Measurements from ENCODE around the gene HTR2B. TPM values are rescaled to one million over a fixed set of nuclear protein-coding genes. Genes with fewer than 3 reads are reported as not detected.

Gene HTR2B
- total and polyA plus RNA-seq, 2 of the 13 experiments (the other 11 are each of a cell fraction or from before 2014, with no cell fraction given), result 0.08 TPM; not detected in 1

DNA sequence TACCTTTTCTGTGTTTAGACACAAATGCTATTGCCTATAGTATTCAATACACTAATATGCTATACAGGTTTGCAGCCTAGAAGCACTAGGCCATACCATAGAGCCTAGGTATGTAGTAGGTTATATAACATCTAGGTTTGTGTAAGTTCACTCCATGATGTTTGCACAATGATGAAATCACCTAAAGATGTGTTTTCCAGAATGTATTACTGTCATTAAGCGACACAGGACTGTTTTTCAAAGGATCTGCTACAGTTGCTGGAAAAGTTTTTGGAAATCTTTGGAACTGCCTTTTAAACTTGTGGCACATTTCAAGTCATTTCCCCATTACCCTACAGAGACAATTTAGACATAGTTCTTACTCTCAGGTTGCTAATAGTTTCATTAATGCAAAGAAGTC lies 58.9 kb downstream of the HTR2B start (continued):
- TF ChIP-seq ZNF710 (CRISPR knock-in tag; IDR thresholded peaks at IDR 0.05; ENCODE audit: borderline replicate concordance) (no peak), SMAD3 (CRISPR knock-in tag; IDR thresholded peaks at IDR 0.05) (peak; percentile 26; the same call in 1 of the 2 replicates), PAX8 (CRISPR knock-in tag; IDR thresholded peaks at IDR 0.05; ENCODE audit: borderline replicate concordance) (no peak), ZNF703 (CRISPR knock-in tag; IDR thresholded peaks at IDR 0.05; ENCODE audit: borderline replicate concordance) (no peak), ZNF331 (CRISPR knock-in tag; IDR thresholded peaks at IDR 0.05) (peak; percentile 51; the same call in 1 of the 2 replicates), ZBTB42 (CRISPR knock-in tag; IDR thresholded peaks at IDR 0.05) (no peak), SOX13 (IDR thresholded peaks at IDR 0.05) (no peak), SOX13 (CRISPR knock-in tag; conservative IDR thresholded peaks at IDR 0.05 in 1 of 2, IDR thresholded peaks at IDR 0.05 in 1 of 2) (peak in 1 of 2 experiments; percentile 63; a peak in 1 of 4 replicates), HDAC2 (CRISPR knock-in tag; IDR thresholded peaks at IDR 0.05) (peak; percentile 66), MAF1 (CRISPR knock-in tag; IDR thresholded peaks at IDR 0.05; ENCODE audit: borderline replicate concordance) (no peak), ZNF737 (CRISPR knock-in tag; IDR thresholded peaks at IDR 0.05; ENCODE audit: borderline replicate concordance) (no peak), JUN (CRISPR knock-in tag; IDR thresholded peaks at IDR 0.05) (no peak), YEATS2 (CRISPR knock-in tag; IDR thresholded peaks at IDR 0.05; ENCODE audit: borderline replicate concordance) (peak; percentile 28; the same call in 1 of the 2 replicates), KLF13 (CRISPR knock-in tag; IDR thresholded peaks at IDR 0.05) (no peak), CEBPB (IDR thresholded peaks at IDR 0.05; ENCODE audit: borderline replicate concordance, low read depth, low read length) (peak; percentile 91), ZGPAT (CRISPR knock-in tag; IDR thresholded peaks at IDR 0.05) (peak; percentile 84; the same call in 1 of the 2 replicates), HNRNPLL (IDR thresholded peaks at IDR 0.05; ENCODE audit: low read depth, low read length, poor library complexity, severe bottlenecking) (no peak), ZSCAN12 (CRISPR knock-in tag; IDR thresholded peaks at IDR 0.05) (no peak)
- TF ChIP-seq, protein P1, sequence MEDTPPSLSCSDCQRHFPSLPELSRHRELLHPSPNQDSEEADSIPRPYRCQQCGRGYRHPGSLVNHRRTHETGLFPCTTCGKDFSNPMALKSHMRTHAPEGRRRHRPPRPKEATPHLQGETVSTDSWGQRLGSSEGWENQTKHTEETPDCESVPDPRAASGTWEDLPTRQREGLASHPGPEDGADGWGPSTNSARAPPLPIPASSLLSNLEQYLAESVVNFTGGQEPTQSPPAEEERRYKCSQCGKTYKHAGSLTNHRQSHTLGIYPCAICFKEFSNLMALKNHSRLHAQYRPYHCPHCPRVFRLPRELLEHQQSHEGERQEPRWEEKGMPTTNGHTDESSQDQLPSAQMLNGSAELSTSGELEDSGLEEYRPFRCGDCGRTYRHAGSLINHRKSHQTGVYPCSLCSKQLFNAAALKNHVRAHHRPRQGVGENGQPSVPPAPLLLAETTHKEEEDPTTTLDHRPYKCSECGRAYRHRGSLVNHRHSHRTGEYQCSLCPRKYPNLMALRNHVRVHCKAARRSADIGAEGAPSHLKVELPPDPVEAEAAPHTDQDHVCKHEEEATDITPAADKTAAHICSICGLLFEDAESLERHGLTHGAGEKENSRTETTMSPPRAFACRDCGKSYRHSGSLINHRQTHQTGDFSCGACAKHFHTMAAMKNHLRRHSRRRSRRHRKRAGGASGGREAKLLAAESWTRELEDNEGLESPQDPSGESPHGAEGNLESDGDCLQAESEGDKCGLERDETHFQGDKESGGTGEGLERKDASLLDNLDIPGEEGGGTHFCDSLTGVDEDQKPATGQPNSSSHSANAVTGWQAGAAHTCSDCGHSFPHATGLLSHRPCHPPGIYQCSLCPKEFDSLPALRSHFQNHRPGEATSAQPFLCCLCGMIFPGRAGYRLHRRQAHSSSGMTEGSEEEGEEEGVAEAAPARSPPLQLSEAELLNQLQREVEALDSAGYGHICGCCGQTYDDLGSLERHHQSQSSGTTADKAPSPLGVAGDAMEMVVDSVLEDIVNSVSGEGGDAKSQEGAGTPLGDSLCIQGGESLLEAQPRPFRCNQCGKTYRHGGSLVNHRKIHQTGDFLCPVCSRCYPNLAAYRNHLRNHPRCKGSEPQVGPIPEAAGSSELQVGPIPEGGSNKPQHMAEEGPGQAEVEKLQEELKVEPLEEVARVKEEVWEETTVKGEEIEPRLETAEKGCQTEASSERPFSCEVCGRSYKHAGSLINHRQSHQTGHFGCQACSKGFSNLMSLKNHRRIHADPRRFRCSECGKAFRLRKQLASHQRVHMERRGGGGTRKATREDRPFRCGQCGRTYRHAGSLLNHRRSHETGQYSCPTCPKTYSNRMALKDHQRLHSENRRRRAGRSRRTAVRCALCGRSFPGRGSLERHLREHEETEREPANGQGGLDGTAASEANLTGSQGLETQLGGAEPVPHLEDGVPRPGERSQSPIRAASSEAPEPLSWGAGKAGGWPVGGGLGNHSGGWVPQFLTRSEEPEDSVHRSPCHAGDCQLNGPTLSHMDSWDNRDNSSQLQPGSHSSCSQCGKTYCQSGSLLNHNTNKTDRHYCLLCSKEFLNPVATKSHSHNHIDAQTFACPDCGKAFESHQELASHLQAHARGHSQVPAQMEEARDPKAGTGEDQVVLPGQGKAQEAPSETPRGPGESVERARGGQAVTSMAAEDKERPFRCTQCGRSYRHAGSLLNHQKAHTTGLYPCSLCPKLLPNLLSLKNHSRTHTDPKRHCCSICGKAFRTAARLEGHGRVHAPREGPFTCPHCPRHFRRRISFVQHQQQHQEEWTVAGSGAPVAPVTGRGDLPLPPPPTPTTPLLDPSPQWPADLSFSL (CRISPR knock-in tag; IDR thresholded peaks at IDR 0.05), result no peak
- TF ChIP-seq, protein P2, sequence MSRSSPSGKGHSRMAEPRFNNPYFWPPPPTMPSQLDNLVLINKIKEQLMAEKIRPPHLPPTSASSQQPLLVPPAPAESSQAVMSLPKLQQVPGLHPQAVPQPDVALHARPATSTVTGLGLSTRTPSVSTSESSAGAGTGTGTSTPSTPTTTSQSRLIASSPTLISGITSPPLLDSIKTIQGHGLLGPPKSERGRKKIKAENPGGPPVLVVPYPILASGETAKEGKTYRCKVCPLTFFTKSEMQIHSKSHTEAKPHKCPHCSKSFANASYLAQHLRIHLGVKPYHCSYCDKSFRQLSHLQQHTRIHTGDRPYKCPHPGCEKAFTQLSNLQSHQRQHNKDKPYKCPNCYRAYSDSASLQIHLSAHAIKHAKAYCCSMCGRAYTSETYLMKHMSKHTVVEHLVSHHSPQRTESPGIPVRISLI (CRISPR knock-in tag; IDR thresholded peaks at IDR 0.05; ENCODE audit: borderline replicate concordance), result no peak

Data from HepG2 (cell line).